Measurements from ENCODE around the gene LSM7.

DNA sequence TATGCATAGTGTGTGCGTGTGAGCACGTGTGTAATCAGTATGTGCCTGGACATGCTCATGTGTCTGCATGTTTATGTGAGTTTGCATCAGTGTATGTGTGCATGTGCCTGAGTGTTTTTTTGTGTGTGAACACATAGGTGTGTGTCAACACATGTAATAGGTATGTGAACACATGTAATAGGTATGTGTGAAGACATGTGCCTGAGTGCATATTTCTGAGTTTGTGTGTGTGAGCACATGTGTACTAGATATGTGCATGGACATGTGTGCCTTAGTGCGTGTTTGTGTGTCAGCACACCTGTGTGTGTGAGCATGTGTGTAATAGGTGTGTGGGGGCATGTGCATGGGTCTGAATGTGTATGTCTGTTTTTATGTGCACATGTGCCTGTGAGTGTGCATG is 7.5 kb upstream of the LSM7 start:
- TF ChIP-seq, protein P1, sequence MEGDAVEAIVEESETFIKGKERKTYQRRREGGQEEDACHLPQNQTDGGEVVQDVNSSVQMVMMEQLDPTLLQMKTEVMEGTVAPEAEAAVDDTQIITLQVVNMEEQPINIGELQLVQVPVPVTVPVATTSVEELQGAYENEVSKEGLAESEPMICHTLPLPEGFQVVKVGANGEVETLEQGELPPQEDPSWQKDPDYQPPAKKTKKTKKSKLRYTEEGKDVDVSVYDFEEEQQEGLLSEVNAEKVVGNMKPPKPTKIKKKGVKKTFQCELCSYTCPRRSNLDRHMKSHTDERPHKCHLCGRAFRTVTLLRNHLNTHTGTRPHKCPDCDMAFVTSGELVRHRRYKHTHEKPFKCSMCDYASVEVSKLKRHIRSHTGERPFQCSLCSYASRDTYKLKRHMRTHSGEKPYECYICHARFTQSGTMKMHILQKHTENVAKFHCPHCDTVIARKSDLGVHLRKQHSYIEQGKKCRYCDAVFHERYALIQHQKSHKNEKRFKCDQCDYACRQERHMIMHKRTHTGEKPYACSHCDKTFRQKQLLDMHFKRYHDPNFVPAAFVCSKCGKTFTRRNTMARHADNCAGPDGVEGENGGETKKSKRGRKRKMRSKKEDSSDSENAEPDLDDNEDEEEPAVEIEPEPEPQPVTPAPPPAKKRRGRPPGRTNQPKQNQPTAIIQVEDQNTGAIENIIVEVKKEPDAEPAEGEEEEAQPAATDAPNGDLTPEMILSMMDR (conservative IDR thresholded peaks at IDR 0.05; ENCODE audit: low read depth in 2 of 2): no peak
- no peak for TF ChIP-seq POLR2AphosphoS5 (IDR thresholded peaks at IDR 0.05; ENCODE audit: low read depth)
- TF ChIP-seq NANOG (IDR thresholded peaks at IDR 0.05; ENCODE audit: borderline replicate concordance): no peak
- TF ChIP-seq, protein P2, sequence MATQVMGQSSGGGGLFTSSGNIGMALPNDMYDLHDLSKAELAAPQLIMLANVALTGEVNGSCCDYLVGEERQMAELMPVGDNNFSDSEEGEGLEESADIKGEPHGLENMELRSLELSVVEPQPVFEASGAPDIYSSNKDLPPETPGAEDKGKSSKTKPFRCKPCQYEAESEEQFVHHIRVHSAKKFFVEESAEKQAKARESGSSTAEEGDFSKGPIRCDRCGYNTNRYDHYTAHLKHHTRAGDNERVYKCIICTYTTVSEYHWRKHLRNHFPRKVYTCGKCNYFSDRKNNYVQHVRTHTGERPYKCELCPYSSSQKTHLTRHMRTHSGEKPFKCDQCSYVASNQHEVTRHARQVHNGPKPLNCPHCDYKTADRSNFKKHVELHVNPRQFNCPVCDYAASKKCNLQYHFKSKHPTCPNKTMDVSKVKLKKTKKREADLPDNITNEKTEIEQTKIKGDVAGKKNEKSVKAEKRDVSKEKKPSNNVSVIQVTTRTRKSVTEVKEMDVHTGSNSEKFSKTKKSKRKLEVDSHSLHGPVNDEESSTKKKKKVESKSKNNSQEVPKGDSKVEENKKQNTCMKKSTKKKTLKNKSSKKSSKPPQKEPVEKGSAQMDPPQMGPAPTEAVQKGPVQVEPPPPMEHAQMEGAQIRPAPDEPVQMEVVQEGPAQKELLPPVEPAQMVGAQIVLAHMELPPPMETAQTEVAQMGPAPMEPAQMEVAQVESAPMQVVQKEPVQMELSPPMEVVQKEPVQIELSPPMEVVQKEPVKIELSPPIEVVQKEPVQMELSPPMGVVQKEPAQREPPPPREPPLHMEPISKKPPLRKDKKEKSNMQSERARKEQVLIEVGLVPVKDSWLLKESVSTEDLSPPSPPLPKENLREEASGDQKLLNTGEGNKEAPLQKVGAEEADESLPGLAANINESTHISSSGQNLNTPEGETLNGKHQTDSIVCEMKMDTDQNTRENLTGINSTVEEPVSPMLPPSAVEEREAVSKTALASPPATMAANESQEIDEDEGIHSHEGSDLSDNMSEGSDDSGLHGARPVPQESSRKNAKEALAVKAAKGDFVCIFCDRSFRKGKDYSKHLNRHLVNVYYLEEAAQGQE (IDR thresholded peaks at IDR 0.05; ENCODE audit: unreplicated experiment): no peak
- TF ChIP-seq EZH2phosphoT487 (IDR thresholded peaks at IDR 0.05; ENCODE audit: unreplicated experiment): no peak
- no peak for TF ChIP-seq STAT1 (IDR thresholded peaks at IDR 0.05; ENCODE audit: unreplicated experiment)
- no peak for TF ChIP-seq CREB1 (CRISPR knock-in tag; IDR thresholded peaks at IDR 0.05; ENCODE audit: low read depth)
- no peak for TF ChIP-seq JUNB (IDR thresholded peaks at IDR 0.05; ENCODE audit: unreplicated experiment)
- TF ChIP-seq ZNF114 (CRISPR knock-in tag; IDR thresholded peaks at IDR 0.05): no peak
- TF ChIP-seq EZH2 (IDR thresholded peaks at IDR 0.05; ENCODE audit: low read depth, unreplicated experiment): no peak

Data from GM23338 (cell line).